Mucosa of descending colon (tissue), 3 donors: ENCODE data around the gene SLC38A4. TPM values are rescaled to one million over a fixed set of nuclear protein-coding genes. Genes with fewer than 3 reads are reported as not detected.

ENCODE experiments used
- ATAC-seq: fragments of 200-7000 bp; cut with Tn5 transposase; one replicate; pipeline ENCODE4 v1.9.1; 2020; ENCODE audit warnings: mild to moderate bottlenecking, moderate library complexity
- DNase-seq, 3 donors: peaks; one replicate each; pipeline ENCODE4 v3.0.0-alpha.2; 2020
- H3K36me3 ChIP-seq: fragments of 200-600 bp; one replicate; pipeline ENCODE4 v1.8.0; 2021; ENCODE audit warnings: low read depth, mild to moderate bottlenecking
- H3K4me1 ChIP-seq: fragments of 200-600 bp; one replicate; pipeline ENCODE4 v1.8.0; 2021; ENCODE audit warnings: low read depth, mild to moderate bottlenecking
- H3K4me3 ChIP-seq: fragments of 200-600 bp; one replicate; pipeline ENCODE4 v1.8.0; 2021; ENCODE audit warnings: mild to moderate bottlenecking
- H3K9me3 ChIP-seq: fragments of 200-600 bp; one replicate; pipeline ENCODE4 v1.8.0; 2021; ENCODE audit warnings: mild to moderate bottlenecking
- CTCF ChIP-seq: fragments of 200-600 bp; IDR thresholded peaks from one replicate; pipeline ENCODE4 v1.8.0; 2022; ENCODE audit warnings: antibody characterized with exemption, mild to moderate bottlenecking
- intact Hi-C, 2 donors: fragments of 100-400 bp; cut with DNase I in 1 of 2; cut with micrococcal nuclease in 1 of 2; formaldehyde crosslinking; loops; one replicate each; pipeline versions ENCODE4 v1.11.0 to v1.11.1; 2022; cut with DNase I, micrococcal nuclease
- total RNA-seq, 3 donors: library from RNA; stranded (reverse); fragmentation: NEBNext Ultra II Directional in 2 of 3; extraction: Animal tissue kit (Norgen Biotek cat#: 25700) in 2 of 3; gene quantifications; one replicate each; pipeline versions ENCODE4 v1.2.1 to v1.2.4, GENCODE V29; 2021 to 2023
- donor health status: DM: no; HTN: no; CAD: no; lungs with moderate emphysema.
- donor health status: DM: no; HTN: no; CAD: no.
- donor health status: DM: no; HTN: yes; CAD: no.

Gene SLC38A4
- total RNA-seq, 3 donors from 2014 or later: 1.7 to 18.6 (median 4.5) TPM

- H3K9me3 ChIP-seq: no peaks in the 10 kb centered on the region
- ATAC-seq: no peak
- intact Hi-C loops: no loop called here
Observed at GRCh38 chr12:46841891-46842290, 16.1 kb upstream of the SLC38A4 start.

GRCh38 chr12:46839964-46840363, 14.2 kb upstream of the SLC38A4 start:
- ATAC-seq (no peak), DNase-seq (no peak)
- no peaks in the 10 kb centered on the region for H3K4me1 ChIP-seq
- TF ChIP-seq CTCF: no peak
- intact Hi-C loops: no loop called here
- H3K4me3 ChIP-seq: no peak overlapping the region
- H3K9me3 ChIP-seq: no peaks in the 10 kb centered on the region
- no peaks in the 10 kb centered on the region for H3K36me3 ChIP-seq

More at GRCh38 chr12:46841891-46842290, 16.1 kb upstream of the SLC38A4 start:
- DNase-seq: no peak
- H3K4me3 ChIP-seq: no peak overlapping the region
- no peaks in the 10 kb centered on the region for H3K36me3 ChIP-seq
- TF ChIP-seq CTCF: no peak
- no peaks in the 10 kb centered on the region for H3K4me1 ChIP-seq

GRCh38 chr12:46839232-46839631, 13.4 kb upstream of the SLC38A4 start:
- Histone ChIP-seq H3K36me3 (no peaks in the 10 kb centered on the region), H3K4me3 (no peak overlapping the region), H3K9me3 (no peaks in the 10 kb centered on the region), H3K4me1 (no peaks in the 10 kb centered on the region)
- TF ChIP-seq CTCF: no peak
- DNase-seq (no peak), ATAC-seq (no peak)
- intact Hi-C loops: no loop called here

GRCh38 chr12:46835785-46836184, 10.0 kb upstream of the SLC38A4 start:
- TF ChIP-seq CTCF: no peak
- no peak for ATAC-seq
- Histone ChIP-seq H3K4me1 (peaks cover 4% of the 10 kb centered on the region), H3K4me3 (no peak overlapping the region), H3K36me3 (no peaks in the 10 kb centered on the region), H3K9me3 (no peaks in the 10 kb centered on the region)
- intact Hi-C loops: no loop called here
- no peak for DNase-seq

- intact Hi-C loops: no loop called here
- DNase-seq: no peak
- no peaks in the 10 kb centered on the region for H3K36me3 ChIP-seq
- no peak for ATAC-seq
- no peaks in the 10 kb centered on the region for H3K9me3 ChIP-seq
- peaks cover 4% of the 10 kb centered on the region for H3K4me1 ChIP-seq
- no peak overlapping the region for H3K4me3 ChIP-seq
- no peak for TF ChIP-seq CTCF
Observed at GRCh38 chr12:46832130-46832704, 6.4 kb upstream of the SLC38A4 start.
